Mucosa of rectum (tissue), 2 donors: ENCODE data around the gene EPB41L4B.

Experiments used
- H3K27ac ChIP-seq, 2 donors: one replicate each; pipeline ENCODE4 v1.7.0; 2013; ENCODE audit warnings: inconsistent platforms in 2 of 2, low read depth in 2 of 2, low read length in 2 of 2
- H3K27me3 ChIP-seq, 2 donors: one replicate each; pipeline ENCODE4 v1.7.0; 2013; ENCODE audit warnings: low read length in 2 of 2; ENCODE audit not compliant: control insufficient read depth in 2 of 2, insufficient read depth in 2 of 2
- H3K36me3 ChIP-seq, 2 donors: one replicate each; pipeline ENCODE4 v1.7.0; 2013; ENCODE audit warnings: low read length in 2 of 2; ENCODE audit not compliant: control insufficient read depth in 2 of 2, insufficient read depth in 2 of 2
- H3K4me1 ChIP-seq, 2 donors: one replicate each; pipeline ENCODE4 v1.7.0; 2013; ENCODE audit warnings: low read length in 2 of 2, mild to moderate bottlenecking in 1 of 2; ENCODE audit not compliant: control insufficient read depth in 2 of 2, insufficient read depth in 2 of 2
- H3K4me3 ChIP-seq, 2 donors: one replicate each; pipeline ENCODE4 v1.7.0; 2013; ENCODE audit warnings: low read length in 2 of 2
- H3K9ac ChIP-seq, 2 donors: one replicate each; pipeline ENCODE4 v1.7.0; 2013; ENCODE audit warnings: low read length in 2 of 2, low read depth in 1 of 2, mild to moderate bottlenecking in 1 of 2
- H3K9me3 ChIP-seq, 2 donors: one replicate each; pipeline ENCODE4 v1.7.0; 2013; ENCODE audit warnings: low read length in 2 of 2; ENCODE audit not compliant: control insufficient read depth in 2 of 2
- donor health status: healthy.
- donor health status: Normal muscosa, but diverticular disease.

The EPB41L4B gene

DNA sequence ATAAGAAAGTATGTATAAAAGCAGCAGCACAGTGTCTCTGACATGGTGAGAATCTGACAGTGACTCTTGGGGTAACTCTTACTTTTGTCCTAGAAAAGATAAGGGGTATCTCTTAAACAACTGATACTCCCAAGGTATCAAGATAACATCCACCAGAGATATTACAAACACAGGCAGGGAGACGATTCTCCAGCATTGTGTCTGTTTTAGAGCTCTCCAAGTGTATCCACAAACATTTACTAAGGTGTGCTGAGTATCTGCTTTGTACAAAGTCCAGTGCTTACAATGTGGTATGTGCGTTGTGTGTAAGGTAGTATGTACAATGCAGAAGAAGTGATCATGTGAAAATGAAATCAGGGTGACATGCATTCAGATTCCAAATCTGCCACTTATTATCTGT, 196.7 kb downstream of the EPB41L4B start:
- Histone ChIP-seq H3K9ac (no peak overlapping the region), H3K27ac (no peak overlapping the region), H3K4me3 (no peak overlapping the region), H3K4me1 (peaks cover 3 to 10% of the 10 kb centered on the region in 2 donors), H3K9me3 (no peaks in the 10 kb centered on the region), H3K27me3 (no peaks in the 10 kb centered on the region), H3K36me3 (no peaks in the 10 kb centered on the region)

DNA sequence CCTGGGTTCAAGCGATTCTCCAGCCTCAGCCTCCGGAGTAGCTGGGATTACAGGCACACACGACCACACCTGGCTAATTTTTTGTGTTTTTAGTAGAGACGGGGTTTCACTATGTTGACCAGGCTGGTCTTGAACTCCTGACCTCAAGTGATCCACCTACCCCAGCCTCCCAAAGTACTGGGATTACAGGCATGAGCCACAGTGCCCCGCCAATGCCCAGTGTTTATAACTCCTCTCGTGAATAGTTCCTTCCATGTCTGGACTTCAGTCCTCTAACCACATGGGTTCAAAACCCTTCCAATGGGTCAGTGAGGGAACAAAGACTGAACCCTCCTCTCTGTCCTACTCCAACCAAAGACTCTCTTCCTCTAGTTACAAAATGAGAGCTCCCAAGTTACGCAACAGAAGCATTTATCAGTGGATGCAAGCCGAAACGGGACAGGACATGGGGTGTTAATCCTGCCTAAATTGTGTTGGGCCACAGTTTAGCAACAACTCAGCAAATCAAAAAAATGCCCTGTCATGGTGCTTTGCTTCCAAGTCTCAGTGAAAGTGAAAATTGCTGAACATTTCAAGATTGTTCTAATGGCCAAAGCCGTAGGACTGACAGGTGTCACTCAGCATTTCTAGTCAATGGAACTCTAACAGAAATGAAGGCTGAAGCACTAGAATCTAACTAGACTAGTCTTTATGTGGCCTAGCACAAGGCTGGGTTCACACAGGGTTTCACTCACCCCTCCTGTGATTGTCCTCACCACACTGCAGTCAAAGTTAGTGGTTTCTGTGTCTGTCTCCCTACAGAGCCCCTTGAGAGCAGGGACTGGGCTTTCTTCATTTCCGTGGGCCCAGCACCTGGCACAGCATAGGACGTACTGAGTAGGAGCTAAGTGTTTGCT, 197.9 kb downstream of the EPB41L4B start:
- Histone ChIP-seq H3K36me3 (no peaks in the 10 kb centered on the region), H3K27ac (no peak overlapping the region), H3K4me1 (peaks cover 3 to 15% of the 10 kb centered on the region in 2 donors), H3K4me3 (no peak overlapping the region), H3K9ac (no peak overlapping the region), H3K27me3 (no peaks in the 10 kb centered on the region), H3K9me3 (no peaks in the 10 kb centered on the region)
